Measurements from ENCODE around the gene WNT8A.

DNA sequence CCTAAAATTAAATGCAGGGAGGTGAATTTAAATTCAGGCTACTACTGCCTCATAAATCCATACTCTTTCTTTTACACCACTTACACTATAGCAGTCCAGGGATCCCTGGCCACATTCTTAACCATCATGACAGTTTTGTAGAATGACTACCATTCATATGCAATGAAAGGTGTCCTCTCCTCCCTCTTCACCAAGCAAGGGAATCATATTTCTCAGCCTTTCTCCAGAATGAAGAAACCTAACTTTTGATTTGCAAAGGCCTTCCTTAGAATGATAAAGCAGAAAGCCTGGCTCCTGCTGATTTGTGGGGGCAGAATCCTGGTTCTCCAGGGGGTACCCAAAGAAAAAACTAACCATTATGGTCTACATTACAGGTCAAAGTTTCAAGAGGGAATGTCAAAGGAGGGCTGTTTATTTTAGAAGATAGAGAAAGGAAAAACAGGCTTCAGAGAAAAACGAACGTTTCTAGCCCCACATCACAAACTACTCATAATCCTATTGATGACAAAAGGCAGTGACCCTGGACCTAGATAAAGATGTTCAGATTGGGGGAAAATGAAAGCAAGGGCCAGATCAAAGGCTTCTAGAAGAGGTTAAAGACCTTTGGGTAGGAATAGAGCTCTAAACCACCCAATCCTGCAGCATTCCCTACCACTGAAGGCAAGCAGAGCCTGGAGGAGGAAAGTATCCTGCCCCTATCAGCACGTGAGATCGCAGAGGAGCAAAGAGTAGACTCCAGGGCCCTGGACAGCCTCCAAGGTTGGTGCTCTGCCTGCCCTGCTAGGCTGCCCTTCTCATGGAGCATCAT, 11.5 kb downstream of the WNT8A start:
- TF ChIP-seq CTCF (IDR thresholded peaks at IDR 0.05; ENCODE audit: control extremely low read depth in 1 of 3, insufficient read depth in 1 of 3, low read depth in 1 of 3, low read length in 3 of 3): no peak
- TF ChIP-seq YY1 (IDR thresholded peaks at IDR 0.05; ENCODE audit: low read depth, low read length): no peak
- TF ChIP-seq SP1 (IDR thresholded peaks at IDR 0.05; ENCODE audit: low read depth, low read length): peak; percentile 61; the same call in 1 of the 2 replicates
- no peak for TF ChIP-seq GTF2F1 (IDR thresholded peaks at IDR 0.05; ENCODE audit: borderline replicate concordance, low read depth, low read length)
- TF ChIP-seq ZNF274 (IDR thresholded peaks at IDR 0.05; ENCODE audit: borderline replicate concordance, extremely low read depth, low read length): peak; percentile 48; the same call in 1 of the 2 replicates
- no peak for TF ChIP-seq POLR2A (IDR thresholded peaks at IDR 0.05; ENCODE audit: control extremely low read depth in 1 of 2, low read depth in 2 of 2, low read length in 2 of 2)
- TF ChIP-seq EZH2 (IDR thresholded peaks at IDR 0.05; ENCODE audit: low read depth, low read length, severe bottlenecking): no peak
- TF ChIP-seq, protein P1, sequence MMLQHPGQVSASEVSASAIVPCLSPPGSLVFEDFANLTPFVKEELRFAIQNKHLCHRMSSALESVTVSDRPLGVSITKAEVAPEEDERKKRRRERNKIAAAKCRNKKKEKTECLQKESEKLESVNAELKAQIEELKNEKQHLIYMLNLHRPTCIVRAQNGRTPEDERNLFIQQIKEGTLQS (IDR thresholded peaks at IDR 0.05; ENCODE audit: insufficient read depth, low read depth, low read length): no peak
- peak in 1 of 2 experiments; percentile 66; a peak in 1 of 3 replicates for TF ChIP-seq EP300 (IDR thresholded peaks at IDR 0.05; ENCODE audit: borderline replicate concordance in 1 of 2, low read depth in 2 of 2, low read length in 2 of 2)
- peak; percentile 41 for TF ChIP-seq HDAC6 (IDR thresholded peaks at IDR 0.05; ENCODE audit: low read depth, low read length)
- TF ChIP-seq, protein P2, sequence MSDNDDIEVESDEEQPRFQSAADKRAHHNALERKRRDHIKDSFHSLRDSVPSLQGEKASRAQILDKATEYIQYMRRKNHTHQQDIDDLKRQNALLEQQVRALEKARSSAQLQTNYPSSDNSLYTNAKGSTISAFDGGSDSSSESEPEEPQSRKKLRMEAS (IDR thresholded peaks at IDR 0.05): peak; percentile 20; the same call in 1 of the 2 replicates
- TF ChIP-seq USF2 (IDR thresholded peaks at IDR 0.05; ENCODE audit: low read length): no peak
- no peak for TF ChIP-seq TAF1 (IDR thresholded peaks at IDR 0.05; ENCODE audit: low read depth, low read length)
